Fibroblast of lung (primary cell): ENCODE results near the gene THPO.

Experiments
- EZH2 ChIP-seq: IDR thresholded peaks from 2 replicates; pipeline ENCODE4 v1.5.1; 2012; ENCODE audit warnings: low read length, control low read depth, mild to moderate bottlenecking; ENCODE audit errors: missing control alignments
- TF ChIP-seq, protein P1 (sequence below), 2 donors: IDR thresholded peaks in 1 of 2; conservative IDR thresholded peaks in 1 of 2; 1 replicate in 1 of 2; 2 replicates in 1 of 2; pipeline ENCODE4 v1.5.1; 2011 to 2012; ENCODE audit warnings: low read length in 2 of 2, control low read depth in 1 of 2, inconsistent platforms in 1 of 2, low read depth in 1 of 2, mild to moderate bottlenecking in 1 of 2

DNA sequence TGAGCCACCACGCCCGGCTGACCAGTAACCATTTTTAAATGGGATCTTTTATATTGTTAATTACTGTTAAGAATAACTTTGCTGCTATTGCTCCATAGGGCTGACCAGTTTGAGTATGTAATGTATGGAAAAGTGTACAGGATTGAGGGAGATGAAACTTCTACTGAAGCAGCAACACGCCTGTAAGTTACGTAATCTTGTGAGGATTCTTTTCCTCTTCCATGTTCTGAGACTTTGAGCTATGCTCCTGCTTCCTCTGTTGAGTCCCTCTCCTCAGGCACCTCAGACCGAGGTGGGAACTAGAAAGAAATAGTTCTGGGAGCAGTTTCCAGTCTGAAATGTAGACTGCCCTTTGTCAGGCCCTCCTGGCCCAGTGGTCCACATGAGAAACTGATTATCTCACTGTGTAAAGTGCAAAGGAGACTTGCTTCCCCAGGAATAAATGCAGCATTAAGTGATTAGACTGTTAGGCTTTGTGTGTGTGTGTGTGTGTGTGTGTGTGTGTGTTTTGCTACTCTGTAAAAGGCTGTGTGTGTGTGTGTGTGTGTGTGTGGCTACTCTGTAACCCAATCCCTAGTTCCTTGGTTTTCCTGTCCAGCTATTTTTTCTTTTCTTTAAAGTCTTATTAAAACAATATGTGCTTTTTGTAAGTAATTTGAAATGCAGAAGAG lies 11.3 kb downstream of the THPO start:
- TF ChIP-seq, protein P1, sequence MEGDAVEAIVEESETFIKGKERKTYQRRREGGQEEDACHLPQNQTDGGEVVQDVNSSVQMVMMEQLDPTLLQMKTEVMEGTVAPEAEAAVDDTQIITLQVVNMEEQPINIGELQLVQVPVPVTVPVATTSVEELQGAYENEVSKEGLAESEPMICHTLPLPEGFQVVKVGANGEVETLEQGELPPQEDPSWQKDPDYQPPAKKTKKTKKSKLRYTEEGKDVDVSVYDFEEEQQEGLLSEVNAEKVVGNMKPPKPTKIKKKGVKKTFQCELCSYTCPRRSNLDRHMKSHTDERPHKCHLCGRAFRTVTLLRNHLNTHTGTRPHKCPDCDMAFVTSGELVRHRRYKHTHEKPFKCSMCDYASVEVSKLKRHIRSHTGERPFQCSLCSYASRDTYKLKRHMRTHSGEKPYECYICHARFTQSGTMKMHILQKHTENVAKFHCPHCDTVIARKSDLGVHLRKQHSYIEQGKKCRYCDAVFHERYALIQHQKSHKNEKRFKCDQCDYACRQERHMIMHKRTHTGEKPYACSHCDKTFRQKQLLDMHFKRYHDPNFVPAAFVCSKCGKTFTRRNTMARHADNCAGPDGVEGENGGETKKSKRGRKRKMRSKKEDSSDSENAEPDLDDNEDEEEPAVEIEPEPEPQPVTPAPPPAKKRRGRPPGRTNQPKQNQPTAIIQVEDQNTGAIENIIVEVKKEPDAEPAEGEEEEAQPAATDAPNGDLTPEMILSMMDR (conservative IDR thresholded peaks at IDR 0.05 in 1 of 2, IDR thresholded peaks at IDR 0.05 in 1 of 2; ENCODE audit: low read depth in 1 of 2, low read length in 2 of 2), result no peak
- TF ChIP-seq EZH2, result no peak
